K562 (cell line): ENCODE data around the gene LTBP1. TPM values are rescaled to one million over a fixed set of nuclear protein-coding genes. Genes with fewer than 3 reads are reported as not detected.
A peak's percentile ranks its signal among the peaks of the same experiment; 100 is the strongest.

ENCODE experiments used
- ARHGAP35 ChIP-seq: fragments of 450-650 bp; IDR thresholded peaks from 2 replicates; pipeline ENCODE4 v1.6.1; 2018; ENCODE audit not compliant: partially characterized antibody
- CEBPB ChIP-seq: fragments of 450-650 bp; IDR thresholded peaks from 2 replicates; pipeline ENCODE4 v1.6.1; 2016; ENCODE audit warnings: missing genetic modification characterization, missing compliant biosample characterization
- CHCHD3 ChIP-seq: fragments of 250-450 bp; sonication (Bioruptor Pico); IDR thresholded peaks from 2 replicates; pipeline ENCODE4 v2.1.2; 2022; ENCODE audit warnings: mild to moderate bottlenecking
- CREB3 ChIP-seq: fragments of 450-650 bp; conservative IDR thresholded peaks from 2 replicates; pipeline ENCODE4 v1.6.1; 2016; ENCODE audit warnings: missing genetic modification characterization, low read depth, mild to moderate bottlenecking, missing compliant biosample characterization, moderate library complexity
- ESRRA ChIP-seq: fragments of 450-650 bp; IDR thresholded peaks from 2 replicates; pipeline ENCODE4 v1.6.1; 2014; ENCODE audit warnings: low read depth, mild to moderate bottlenecking, moderate library complexity, borderline replicate concordance
- FOS ChIP-seq: IDR thresholded peaks from 3 replicates; pipeline ENCODE4 v1.6.1; 2011; ENCODE audit not compliant: insufficient read length; ENCODE audit errors: extremely low read depth
- FOXK1 ChIP-seq: sonication (generic); formaldehyde crosslinking; IDR thresholded peaks from 2 replicates; pipeline ENCODE4 v1.8.0; 2022; ENCODE audit warnings: missing genetic modification reagents, mild to moderate bottlenecking, borderline replicate concordance
- HDAC2 ChIP-seq: fragments of 450-650 bp; IDR thresholded peaks from 2 replicates; pipeline ENCODE4 v1.6.1; 2016; ENCODE audit warnings: mild to moderate bottlenecking
- KLF6 ChIP-seq: fragments of 250-450 bp; sonication (Bioruptor Pico); IDR thresholded peaks from 2 replicates; pipeline ENCODE4 v1.4.0; 2020; ENCODE audit warnings: mild to moderate bottlenecking, moderate library complexity, borderline replicate concordance
- MYC ChIP-seq, 2 experiments: fragments of 250-450 bp in 1 of 2; sonication (Bioruptor Pico) in 1 of 2; IDR thresholded peaks; 2 replicates each; pipeline versions ENCODE4 v1.5.1 to v1.6.1; 2012 to 2021; ENCODE audit warnings: low read depth in 2 of 2, borderline replicate concordance in 1 of 2, improper control_type of control experiment in 1 of 2, low read length in 1 of 2, mild to moderate bottlenecking in 1 of 2, moderate library complexity in 1 of 2
- NFATC3 ChIP-seq: fragments of 450-650 bp; IDR thresholded peaks from 2 replicates; pipeline ENCODE4 v1.6.1; 2017; ENCODE audit warnings: mild to moderate bottlenecking
- NFYB ChIP-seq: IDR thresholded peaks from 2 replicates; pipeline ENCODE4 v1.6.1; 2011; ENCODE audit warnings: mild to moderate bottlenecking, moderate library complexity; ENCODE audit not compliant: insufficient read length; ENCODE audit errors: extremely low read depth
- OTX1 ChIP-seq: fragments of 450-650 bp; formaldehyde crosslinking; IDR thresholded peaks from 2 replicates; pipeline ENCODE4 v1.4.0; 2022; ENCODE audit warnings: mild to moderate bottlenecking
- POLR2A ChIP-seq: fragments of 450-650 bp; conservative IDR thresholded peaks from 2 replicates; pipeline ENCODE4 v1.6.1; 2016
- PPARD ChIP-seq: fragments of 250-450 bp; sonication (Bioruptor Pico); IDR thresholded peaks from 2 replicates; pipeline ENCODE4 v1.8.0; 2022; ENCODE audit warnings: inconsistent platforms, mild to moderate bottlenecking, moderate library complexity
- PRPF4 ChIP-seq: fragments of 200-400 bp; formaldehyde crosslinking; IDR thresholded peaks from one replicate; pipeline ENCODE4 v1.6.1; 2017; ENCODE audit warnings: low read length, low read depth, mild to moderate bottlenecking; ENCODE audit not compliant: insufficient read depth, poor library complexity, severe bottlenecking
- SMAD2 ChIP-seq: fragments of 150-350 bp; IDR thresholded peaks from 2 replicates; pipeline ENCODE4 v1.6.1; 2014; ENCODE audit warnings: low read depth, mild to moderate bottlenecking, low read length
- SMARCB1 ChIP-seq: IDR thresholded peaks from 2 replicates; pipeline ENCODE4 v1.6.1; 2011; ENCODE audit warnings: improper control_type of control experiment, low read depth; ENCODE audit not compliant: insufficient read length
- SRSF3 ChIP-seq: fragments of 200-400 bp; formaldehyde crosslinking; IDR thresholded peaks from 2 replicates; pipeline ENCODE4 v1.6.1; 2016; ENCODE audit warnings: mild to moderate bottlenecking, low read length, moderate library complexity; ENCODE audit not compliant: insufficient read depth
- ZNF143 ChIP-seq: sonication (generic); formaldehyde crosslinking; IDR thresholded peaks from 2 replicates; pipeline ENCODE4 v1.9.0; 2022; ENCODE audit warnings: mild to moderate bottlenecking, missing genetic modification reagents
- ZNF311 ChIP-seq: fragments of 250-450 bp; sonication (Bioruptor Pico); IDR thresholded peaks from 2 replicates; pipeline ENCODE4 v1.4.0; 2020; ENCODE audit warnings: mild to moderate bottlenecking, moderate library complexity
- polyA plus RNA-seq, 8 experiments: library from polyadenylated mRNA; depleted of rRNA in 4 of 8; stranded (reverse) in 5 of 8; unstranded in 3 of 8; fragments of >200 nt; fragmentation: Nextera tagmentation in 2 of 8; fragmentation: Illumina TruSeq in 1 of 8; extraction: Ambion mirVana in 2 of 8; extraction: Trizol in 1 of 8; gene quantifications; 2 replicates each; pipeline versions ENCODE4 v1.2.1 to v1.2.3, GENCODE V29; 2011 to 2014; ENCODE audit warnings: inconsistent platforms in 1 of 8, missing spikeins in 1 of 8
- total RNA-seq, 7 experiments: library from RNA; depleted of rRNA in 6 of 7; stranded (reverse); fragments of >200 nt in 6 of 7; fragmentation: Illumina TruSeq in 2 of 7; extraction: Trizol in 2 of 7; gene quantifications; 2 replicates each; pipeline versions ENCODE4 v1.2.1 to v1.2.3, GENCODE V29; 2011 to 2021; ENCODE audit warnings: low replicate concordance in 1 of 7
- TF ChIP-seq, protein P1 (sequence below): fragments of 200-800 bp; sonication (Bioruptor generic); IDR thresholded peaks from 2 replicates; pipeline ENCODE4 v1.6.1; 2017; ENCODE audit warnings: missing genetic modification characterization, missing compliant biosample characterization
- TF ChIP-seq, protein P2 (sequence below): IDR thresholded peaks from 2 replicates; pipeline ENCODE4 v1.6.1; 2011; ENCODE audit not compliant: insufficient read length; ENCODE audit errors: extremely low read depth
- TF ChIP-seq, protein P3 (sequence below): fragments of 250-450 bp; sonication (Bioruptor Pico); IDR thresholded peaks from 2 replicates; pipeline ENCODE4 v1.8.0; 2021; ENCODE audit warnings: mild to moderate bottlenecking, moderate library complexity

LTBP1 gene
- total and polyA plus RNA-seq, 9 of the 15 experiments (the other 6 are each of a cell fraction or from before 2014, with no cell fraction given), result 3.6 to 16.4 (median 8.5) TPM

DNA sequence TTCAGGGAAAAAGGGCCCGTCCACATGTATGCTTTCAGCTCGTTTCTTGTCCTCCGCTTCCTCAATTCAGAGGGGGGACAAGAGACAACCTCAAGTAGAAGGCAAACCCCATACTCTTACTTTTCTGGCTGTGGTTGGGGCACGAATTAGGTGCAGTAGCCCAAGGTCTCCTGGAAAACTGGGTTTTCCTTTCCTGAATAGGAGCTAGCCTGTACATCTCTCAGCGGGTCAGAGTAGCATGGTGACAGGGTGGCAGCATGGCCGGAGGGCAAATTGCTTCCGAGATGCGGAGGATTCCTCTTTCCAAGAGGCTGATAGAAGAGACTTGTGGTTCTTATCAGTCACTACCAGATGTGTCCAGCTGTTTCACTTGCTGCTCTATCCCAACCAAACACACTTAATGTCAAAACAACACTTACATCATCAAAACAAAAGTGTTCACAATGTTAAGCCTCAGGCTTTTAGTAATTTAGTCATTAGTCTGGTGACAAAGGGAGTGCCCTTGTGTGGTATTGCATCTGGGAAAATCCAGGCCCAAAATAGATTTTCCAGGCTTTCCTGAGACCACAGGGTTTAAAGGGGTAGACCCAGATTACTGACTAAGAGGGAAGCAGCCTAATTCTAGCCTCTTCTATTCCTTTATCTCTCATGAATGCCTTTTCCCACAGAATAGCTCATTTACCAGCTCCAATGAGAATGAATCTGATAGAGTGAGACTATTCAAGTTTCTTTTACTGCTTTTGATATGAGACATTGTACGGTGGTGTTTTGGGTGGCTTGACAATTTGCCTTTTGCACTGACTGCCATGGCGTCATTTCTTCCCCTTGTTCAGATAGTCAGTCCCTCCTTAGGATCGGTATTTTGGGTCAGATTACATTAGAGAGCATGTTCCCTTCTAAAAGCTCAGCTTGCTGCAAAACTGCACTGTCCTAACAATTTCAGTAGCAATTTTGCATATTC is 162.0 kb downstream of the LTBP1 start (continued):
- TF ChIP-seq, protein P1, sequence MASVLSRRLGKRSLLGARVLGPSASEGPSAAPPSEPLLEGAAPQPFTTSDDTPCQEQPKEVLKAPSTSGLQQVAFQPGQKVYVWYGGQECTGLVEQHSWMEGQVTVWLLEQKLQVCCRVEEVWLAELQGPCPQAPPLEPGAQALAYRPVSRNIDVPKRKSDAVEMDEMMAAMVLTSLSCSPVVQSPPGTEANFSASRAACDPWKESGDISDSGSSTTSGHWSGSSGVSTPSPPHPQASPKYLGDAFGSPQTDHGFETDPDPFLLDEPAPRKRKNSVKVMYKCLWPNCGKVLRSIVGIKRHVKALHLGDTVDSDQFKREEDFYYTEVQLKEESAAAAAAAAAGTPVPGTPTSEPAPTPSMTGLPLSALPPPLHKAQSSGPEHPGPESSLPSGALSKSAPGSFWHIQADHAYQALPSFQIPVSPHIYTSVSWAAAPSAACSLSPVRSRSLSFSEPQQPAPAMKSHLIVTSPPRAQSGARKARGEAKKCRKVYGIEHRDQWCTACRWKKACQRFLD (CRISPR knock-in tag), result peak; percentile 97
- no peak for TF ChIP-seq CHCHD3 (CRISPR knock-in tag)
- no peak for TF ChIP-seq PPARD (CRISPR knock-in tag)
- TF ChIP-seq OTX1 (CRISPR knock-in tag), result no peak
- no peak for TF ChIP-seq SMAD2
- TF ChIP-seq MYC (IDR thresholded peaks at IDR 0.05; ENCODE audit: low read depth, low read length), result peak; percentile 76; the same call in 1 of the 2 replicates
- TF ChIP-seq MYC (CRISPR knock-in tag; IDR thresholded peaks at IDR 0.05; ENCODE audit: borderline replicate concordance, low read depth), result no peak
- TF ChIP-seq NFYB, result no peak
- TF ChIP-seq FOS, result no peak
- no peak for TF ChIP-seq POLR2A
- no peak for TF ChIP-seq PRPF4
- peak; percentile 88 for TF ChIP-seq HDAC2
- TF ChIP-seq CREB3, result no peak; the same call in 1 of the 2 replicates
- peak; percentile 73; the same call in 1 of the 2 replicates for TF ChIP-seq ZNF311 (CRISPR knock-in tag)
- TF ChIP-seq, protein P2, sequence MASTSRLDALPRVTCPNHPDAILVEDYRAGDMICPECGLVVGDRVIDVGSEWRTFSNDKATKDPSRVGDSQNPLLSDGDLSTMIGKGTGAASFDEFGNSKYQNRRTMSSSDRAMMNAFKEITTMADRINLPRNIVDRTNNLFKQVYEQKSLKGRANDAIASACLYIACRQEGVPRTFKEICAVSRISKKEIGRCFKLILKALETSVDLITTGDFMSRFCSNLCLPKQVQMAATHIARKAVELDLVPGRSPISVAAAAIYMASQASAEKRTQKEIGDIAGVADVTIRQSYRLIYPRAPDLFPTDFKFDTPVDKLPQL, result no peak
- TF ChIP-seq ARHGAP35, result no peak
- no peak for TF ChIP-seq ZNF143 (CRISPR knock-in tag)
- TF ChIP-seq, protein P3, sequence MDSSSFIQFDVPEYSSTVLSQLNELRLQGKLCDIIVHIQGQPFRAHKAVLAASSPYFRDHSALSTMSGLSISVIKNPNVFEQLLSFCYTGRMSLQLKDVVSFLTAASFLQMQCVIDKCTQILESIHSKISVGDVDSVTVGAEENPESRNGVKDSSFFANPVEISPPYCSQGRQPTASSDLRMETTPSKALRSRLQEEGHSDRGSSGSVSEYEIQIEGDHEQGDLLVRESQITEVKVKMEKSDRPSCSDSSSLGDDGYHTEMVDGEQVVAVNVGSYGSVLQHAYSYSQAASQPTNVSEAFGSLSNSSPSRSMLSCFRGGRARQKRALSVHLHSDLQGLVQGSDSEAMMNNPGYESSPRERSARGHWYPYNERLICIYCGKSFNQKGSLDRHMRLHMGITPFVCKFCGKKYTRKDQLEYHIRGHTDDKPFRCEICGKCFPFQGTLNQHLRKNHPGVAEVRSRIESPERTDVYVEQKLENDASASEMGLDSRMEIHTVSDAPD (CRISPR knock-in tag), result no peak
- no peak for TF ChIP-seq NFATC3
- no peak for TF ChIP-seq SRSF3
- TF ChIP-seq KLF6 (CRISPR knock-in tag), result no peak
- peak; percentile 88 for TF ChIP-seq CEBPB (tag)
- TF ChIP-seq ESRRA, result peak; percentile 76; the same call in 1 of the 2 replicates
- TF ChIP-seq FOXK1 (CRISPR knock-in tag), result no peak; the same call in 1 of the 2 replicates
- TF ChIP-seq SMARCB1, result no peak
